ENCODE measurements around the gene SRP72.
"Not testable (repeated sequence)": the region's sequence is repeated elsewhere in the genome, so short reads cannot be mapped to it uniquely, and the experiment has no call there.

Gene SRP72

GRCh38 chr4:56444719-56445118, 22.7 kb upstream of the SRP72 start:
- DNase-seq (ENCODE audit: low read depth), result no peak
- no peak overlapping the region for H3K4me3 ChIP-seq (replicated peaks; ENCODE audit: low read depth, low read length)
- no peak for TF ChIP-seq CTCF (IDR thresholded peaks at IDR 0.05; ENCODE audit: low read length, missing control alignments)

- TF ChIP-seq CTCF (IDR thresholded peaks at IDR 0.05; ENCODE audit: low read length, missing control alignments), result no peak
- no peak overlapping the region for H3K4me3 ChIP-seq (replicated peaks; ENCODE audit: low read depth, low read length)
- DNase-seq (ENCODE audit: low read depth), result no peak
Observed at GRCh38 chr4:56445699-56446098, 21.7 kb upstream of the SRP72 start.

- no peak for TF ChIP-seq CTCF (IDR thresholded peaks at IDR 0.05; ENCODE audit: low read length, missing control alignments)
- DNase-seq (ENCODE audit: low read depth), result no peak
- no peak overlapping the region for H3K4me3 ChIP-seq (replicated peaks; ENCODE audit: low read depth, low read length)
Observed at GRCh38 chr4:56448301-56448700, 19.1 kb upstream of the SRP72 start.

GRCh38 chr4:56449475-56449874, 17.9 kb upstream of the SRP72 start:
- not testable (repeated sequence) for H3K4me3 ChIP-seq (replicated peaks; ENCODE audit: low read depth, low read length); DNase-seq (ENCODE audit: low read depth)

DNA sequence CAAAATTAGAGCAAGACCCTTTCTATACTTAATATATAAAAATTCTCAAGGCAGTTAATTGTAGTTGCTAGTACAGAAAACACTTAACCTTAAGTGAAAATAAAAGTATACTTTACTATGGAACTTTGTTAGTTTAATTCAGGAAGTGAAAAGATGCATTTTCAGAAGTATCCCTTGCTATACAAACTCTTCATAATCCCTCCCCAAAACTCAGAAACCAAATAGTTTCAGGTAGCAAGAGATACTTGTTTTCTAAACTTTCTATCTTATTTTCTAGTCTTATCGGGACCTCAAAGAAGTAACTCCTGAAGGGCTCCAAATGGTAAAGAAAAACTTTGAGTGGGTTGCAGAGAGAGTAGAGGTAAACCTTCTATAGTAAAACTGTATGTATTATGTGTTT, 17.1 kb upstream of the SRP72 start:
- no peak for DNase-seq (ENCODE audit: low read depth)
- no peak overlapping the region for H3K4me3 ChIP-seq (replicated peaks; ENCODE audit: low read depth, low read length)
- no peak for TF ChIP-seq CTCF (IDR thresholded peaks at IDR 0.05; ENCODE audit: low read length, missing control alignments)

DNA sequence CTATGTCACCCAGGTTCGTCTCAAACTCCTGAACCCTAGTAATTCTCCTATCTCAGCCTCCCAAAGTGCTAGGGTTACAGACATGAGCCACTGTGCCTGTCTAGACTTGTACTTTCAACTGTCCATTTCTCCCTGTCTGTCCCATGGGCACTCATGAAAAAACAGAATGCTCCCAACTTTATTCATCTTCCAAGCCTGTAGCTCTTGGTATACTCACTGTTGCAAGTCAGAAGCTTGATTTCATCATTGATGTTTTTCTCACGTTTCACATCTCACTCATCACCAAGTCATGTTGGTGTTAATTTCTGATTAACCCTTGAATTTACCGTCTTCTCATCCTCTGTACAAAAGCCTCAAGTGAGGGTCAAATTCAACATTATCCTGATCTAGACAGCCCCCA, 7.3 kb upstream of the SRP72 start:
- TF ChIP-seq CTCF (IDR thresholded peaks at IDR 0.05; ENCODE audit: low read length, missing control alignments), result no peak
- no peak for DNase-seq (ENCODE audit: low read depth)

DNA sequence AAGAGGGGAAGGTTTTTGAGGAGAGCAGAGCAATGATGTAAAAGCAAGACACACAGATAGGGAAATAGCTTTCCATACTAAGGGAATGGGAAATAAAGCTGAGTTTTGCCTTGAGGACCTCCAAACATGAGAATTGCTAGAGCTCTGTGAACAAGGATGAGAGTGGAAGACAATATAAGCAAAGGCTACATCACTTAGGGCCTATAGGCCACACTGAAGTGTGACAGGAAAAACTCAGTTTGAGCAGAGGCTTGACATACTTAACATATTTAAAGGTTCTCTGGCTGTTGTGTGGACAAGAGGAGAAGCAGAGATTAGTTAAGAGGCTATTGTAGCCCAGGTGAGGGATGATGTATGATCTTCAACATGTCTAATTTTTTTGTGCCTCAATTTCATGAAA, 5.3 kb upstream of the SRP72 start:
- no peak for DNase-seq (ENCODE audit: low read depth)
- H3K4me3 ChIP-seq (replicated peaks; ENCODE audit: low read depth, low read length), result no peak overlapping the region
- no peak for TF ChIP-seq CTCF (IDR thresholded peaks at IDR 0.05; ENCODE audit: low read length, missing control alignments)

More for the DNA sequence above, 7.3 kb upstream of the SRP72 start:
- H3K4me3 ChIP-seq (replicated peaks; ENCODE audit: low read depth, low read length), result no peak overlapping the region

GRCh38 chr4:56463711-56464110, 3.7 kb upstream of the SRP72 start:
- DNase-seq (ENCODE audit: low read depth), result no peak
- no peak for TF ChIP-seq CTCF (IDR thresholded peaks at IDR 0.05; ENCODE audit: low read length, missing control alignments)

More at GRCh38 chr4:56463711-56464110, 3.7 kb upstream of the SRP72 start:
- H3K4me3 ChIP-seq (replicated peaks; ENCODE audit: low read depth, low read length), result no peak overlapping the region
